ENCODE results near the gene GABRA5. TPM values are rescaled to one million over a fixed set of nuclear protein-coding genes. Genes with fewer than 3 reads are reported as not detected.

GABRA5 gene
- total and polyA plus RNA-seq, 2 of the 13 experiments (the other 11 are each of a cell fraction or from before 2014, with no cell fraction given) = not detected

DNA sequence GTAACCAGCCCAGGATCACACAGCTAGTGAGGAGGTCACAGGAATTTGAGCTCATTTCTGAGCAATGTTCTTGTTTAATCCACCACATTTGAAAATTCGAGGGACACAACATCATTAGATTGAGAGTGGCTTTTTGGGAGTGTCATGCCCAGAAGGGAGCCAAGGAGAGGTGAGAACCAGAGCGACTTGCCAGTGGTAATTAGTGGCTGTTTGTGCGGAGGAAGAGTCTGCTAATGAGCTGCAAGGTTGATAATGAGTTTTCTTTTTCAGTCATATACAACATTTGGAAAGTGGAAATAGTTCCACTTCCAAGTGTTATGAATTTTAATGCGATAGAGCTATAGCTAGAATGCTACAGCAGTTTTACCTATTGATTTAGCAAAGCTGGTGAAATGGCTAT lies 19.7 kb downstream of the GABRA5 start (continued):
- TF ChIP-seq, protein P1, sequence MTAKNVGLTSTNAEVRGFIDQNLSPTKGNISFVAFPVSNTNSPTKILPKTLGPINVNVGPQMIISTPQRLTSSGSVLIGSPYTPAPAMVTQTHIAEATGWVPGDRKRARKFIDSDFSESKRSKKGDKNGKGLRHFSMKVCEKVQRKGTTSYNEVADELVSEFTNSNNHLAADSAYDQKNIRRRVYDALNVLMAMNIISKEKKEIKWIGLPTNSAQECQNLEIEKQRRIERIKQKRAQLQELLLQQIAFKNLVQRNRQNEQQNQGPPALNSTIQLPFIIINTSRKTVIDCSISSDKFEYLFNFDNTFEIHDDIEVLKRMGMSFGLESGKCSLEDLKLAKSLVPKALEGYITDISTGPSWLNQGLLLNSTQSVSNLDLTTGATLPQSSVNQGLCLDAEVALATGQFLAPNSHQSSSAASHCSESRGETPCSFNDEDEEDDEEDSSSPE (CRISPR knock-in tag; IDR thresholded peaks at IDR 0.05) = no peak
- TF ChIP-seq, protein P2, sequence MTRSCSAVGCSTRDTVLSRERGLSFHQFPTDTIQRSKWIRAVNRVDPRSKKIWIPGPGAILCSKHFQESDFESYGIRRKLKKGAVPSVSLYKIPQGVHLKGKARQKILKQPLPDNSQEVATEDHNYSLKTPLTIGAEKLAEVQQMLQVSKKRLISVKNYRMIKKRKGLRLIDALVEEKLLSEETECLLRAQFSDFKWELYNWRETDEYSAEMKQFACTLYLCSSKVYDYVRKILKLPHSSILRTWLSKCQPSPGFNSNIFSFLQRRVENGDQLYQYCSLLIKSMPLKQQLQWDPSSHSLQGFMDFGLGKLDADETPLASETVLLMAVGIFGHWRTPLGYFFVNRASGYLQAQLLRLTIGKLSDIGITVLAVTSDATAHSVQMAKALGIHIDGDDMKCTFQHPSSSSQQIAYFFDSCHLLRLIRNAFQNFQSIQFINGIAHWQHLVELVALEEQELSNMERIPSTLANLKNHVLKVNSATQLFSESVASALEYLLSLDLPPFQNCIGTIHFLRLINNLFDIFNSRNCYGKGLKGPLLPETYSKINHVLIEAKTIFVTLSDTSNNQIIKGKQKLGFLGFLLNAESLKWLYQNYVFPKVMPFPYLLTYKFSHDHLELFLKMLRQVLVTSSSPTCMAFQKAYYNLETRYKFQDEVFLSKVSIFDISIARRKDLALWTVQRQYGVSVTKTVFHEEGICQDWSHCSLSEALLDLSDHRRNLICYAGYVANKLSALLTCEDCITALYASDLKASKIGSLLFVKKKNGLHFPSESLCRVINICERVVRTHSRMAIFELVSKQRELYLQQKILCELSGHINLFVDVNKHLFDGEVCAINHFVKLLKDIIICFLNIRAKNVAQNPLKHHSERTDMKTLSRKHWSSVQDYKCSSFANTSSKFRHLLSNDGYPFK (CRISPR knock-in tag; IDR thresholded peaks at IDR 0.05; ENCODE audit: borderline replicate concordance) = no peak
- TF ChIP-seq ZNF768 (CRISPR knock-in tag; IDR thresholded peaks at IDR 0.05) (no peak), MAFF (IDR thresholded peaks at IDR 0.05; ENCODE audit: low read depth, low read length) (no peak), NBN (conservative IDR thresholded peaks at IDR 0.05) (no peak), RCOR2 (CRISPR knock-in tag; IDR thresholded peaks at IDR 0.05) (no peak)
- TF ChIP-seq, protein P3, sequence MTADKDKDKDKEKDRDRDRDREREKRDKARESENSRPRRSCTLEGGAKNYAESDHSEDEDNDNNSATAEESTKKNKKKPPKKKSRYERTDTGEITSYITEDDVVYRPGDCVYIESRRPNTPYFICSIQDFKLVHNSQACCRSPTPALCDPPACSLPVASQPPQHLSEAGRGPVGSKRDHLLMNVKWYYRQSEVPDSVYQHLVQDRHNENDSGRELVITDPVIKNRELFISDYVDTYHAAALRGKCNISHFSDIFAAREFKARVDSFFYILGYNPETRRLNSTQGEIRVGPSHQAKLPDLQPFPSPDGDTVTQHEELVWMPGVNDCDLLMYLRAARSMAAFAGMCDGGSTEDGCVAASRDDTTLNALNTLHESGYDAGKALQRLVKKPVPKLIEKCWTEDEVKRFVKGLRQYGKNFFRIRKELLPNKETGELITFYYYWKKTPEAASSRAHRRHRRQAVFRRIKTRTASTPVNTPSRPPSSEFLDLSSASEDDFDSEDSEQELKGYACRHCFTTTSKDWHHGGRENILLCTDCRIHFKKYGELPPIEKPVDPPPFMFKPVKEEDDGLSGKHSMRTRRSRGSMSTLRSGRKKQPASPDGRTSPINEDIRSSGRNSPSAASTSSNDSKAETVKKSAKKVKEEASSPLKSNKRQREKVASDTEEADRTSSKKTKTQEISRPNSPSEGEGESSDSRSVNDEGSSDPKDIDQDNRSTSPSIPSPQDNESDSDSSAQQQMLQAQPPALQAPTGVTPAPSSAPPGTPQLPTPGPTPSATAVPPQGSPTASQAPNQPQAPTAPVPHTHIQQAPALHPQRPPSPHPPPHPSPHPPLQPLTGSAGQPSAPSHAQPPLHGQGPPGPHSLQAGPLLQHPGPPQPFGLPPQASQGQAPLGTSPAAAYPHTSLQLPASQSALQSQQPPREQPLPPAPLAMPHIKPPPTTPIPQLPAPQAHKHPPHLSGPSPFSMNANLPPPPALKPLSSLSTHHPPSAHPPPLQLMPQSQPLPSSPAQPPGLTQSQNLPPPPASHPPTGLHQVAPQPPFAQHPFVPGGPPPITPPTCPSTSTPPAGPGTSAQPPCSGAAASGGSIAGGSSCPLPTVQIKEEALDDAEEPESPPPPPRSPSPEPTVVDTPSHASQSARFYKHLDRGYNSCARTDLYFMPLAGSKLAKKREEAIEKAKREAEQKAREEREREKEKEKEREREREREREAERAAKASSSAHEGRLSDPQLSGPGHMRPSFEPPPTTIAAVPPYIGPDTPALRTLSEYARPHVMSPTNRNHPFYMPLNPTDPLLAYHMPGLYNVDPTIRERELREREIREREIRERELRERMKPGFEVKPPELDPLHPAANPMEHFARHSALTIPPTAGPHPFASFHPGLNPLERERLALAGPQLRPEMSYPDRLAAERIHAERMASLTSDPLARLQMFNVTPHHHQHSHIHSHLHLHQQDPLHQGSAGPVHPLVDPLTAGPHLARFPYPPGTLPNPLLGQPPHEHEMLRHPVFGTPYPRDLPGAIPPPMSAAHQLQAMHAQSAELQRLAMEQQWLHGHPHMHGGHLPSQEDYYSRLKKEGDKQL (CRISPR knock-in tag; IDR thresholded peaks at IDR 0.05; ENCODE audit: low read depth) = no peak
- TF ChIP-seq, protein P4, sequence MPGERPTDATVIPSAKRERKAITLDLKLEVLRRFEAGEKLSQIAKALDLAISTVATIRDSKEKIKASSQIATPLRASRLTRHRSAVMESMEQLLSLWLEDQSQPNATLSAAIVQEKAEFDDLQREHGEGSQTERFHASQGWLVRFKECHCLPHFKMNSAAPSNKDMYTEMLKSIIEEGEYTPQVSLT (CRISPR knock-in tag; IDR thresholded peaks at IDR 0.05; ENCODE audit: borderline replicate concordance, low read depth) = no peak

Measured in HepG2 (cell line).